T-helper 2 cell treated with Interferon-gamma antibody and Interleukin-4, amounts not matched to agents 100 ng/mL and 5 ng/mL, for 36 hours (primary cell): ENCODE data around the gene ITGA6. TPM values are rescaled to one million over a fixed set of nuclear protein-coding genes. Genes with fewer than 3 reads are reported as not detected.

Experiments
- total RNA-seq: library from RNA; stranded (reverse); gene quantifications from 2 replicates; pipeline ENCODE4 v1.2.3, GENCODE V29; 2022

ITGA6 gene
- total RNA-seq, 1 donor from 2014 or later, result 3.8 TPM

Other genes starting within 250 kb of the ITGA6 start
- 25.5 and 26.7 TPM in 2 replicates for gene PDK1, start 128.5 kb downstream of the ITGA6 start, total RNA-seq